Fibroblast of lung (primary cell): ENCODE results near the gene CAPZA2.

ENCODE experiments used
- CTCF ChIP-seq, 2 donors: IDR thresholded peaks in 1 of 2; conservative IDR thresholded peaks in 1 of 2; 1 replicate in 1 of 2; 2 replicates in 1 of 2; pipeline ENCODE4 v1.5.1; 2011 to 2012; ENCODE audit warnings: low read length in 2 of 2, control low read depth in 1 of 2, inconsistent platforms in 1 of 2, low read depth in 1 of 2, mild to moderate bottlenecking in 1 of 2
- EZH2 ChIP-seq: IDR thresholded peaks from 2 replicates; pipeline ENCODE4 v1.5.1; 2012; ENCODE audit warnings: low read length, control low read depth, mild to moderate bottlenecking; ENCODE audit errors: missing control alignments

GRCh38 chr7:116885724-116886123 is 23.3 kb downstream of the CAPZA2 start:
- TF ChIP-seq CTCF (conservative IDR thresholded peaks at IDR 0.05 in 1 of 2, IDR thresholded peaks at IDR 0.05 in 1 of 2; ENCODE audit: low read depth in 1 of 2, low read length in 2 of 2) (no peak), EZH2 (no peak)
